Measurements from ENCODE around the gene INSM1. TPM values are rescaled to one million over a fixed set of nuclear protein-coding genes. Genes with fewer than 3 reads are reported as not detected.
"Not testable (repeated sequence)": the region's sequence is repeated elsewhere in the genome, so short reads cannot be mapped to it uniquely, and the experiment has no call there.

INSM1 gene, protein sequence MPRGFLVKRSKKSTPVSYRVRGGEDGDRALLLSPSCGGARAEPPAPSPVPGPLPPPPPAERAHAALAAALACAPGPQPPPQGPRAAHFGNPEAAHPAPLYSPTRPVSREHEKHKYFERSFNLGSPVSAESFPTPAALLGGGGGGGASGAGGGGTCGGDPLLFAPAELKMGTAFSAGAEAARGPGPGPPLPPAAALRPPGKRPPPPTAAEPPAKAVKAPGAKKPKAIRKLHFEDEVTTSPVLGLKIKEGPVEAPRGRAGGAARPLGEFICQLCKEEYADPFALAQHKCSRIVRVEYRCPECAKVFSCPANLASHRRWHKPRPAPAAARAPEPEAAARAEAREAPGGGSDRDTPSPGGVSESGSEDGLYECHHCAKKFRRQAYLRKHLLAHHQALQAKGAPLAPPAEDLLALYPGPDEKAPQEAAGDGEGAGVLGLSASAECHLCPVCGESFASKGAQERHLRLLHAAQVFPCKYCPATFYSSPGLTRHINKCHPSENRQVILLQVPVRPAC
- not detected for total RNA-seq

DNA sequence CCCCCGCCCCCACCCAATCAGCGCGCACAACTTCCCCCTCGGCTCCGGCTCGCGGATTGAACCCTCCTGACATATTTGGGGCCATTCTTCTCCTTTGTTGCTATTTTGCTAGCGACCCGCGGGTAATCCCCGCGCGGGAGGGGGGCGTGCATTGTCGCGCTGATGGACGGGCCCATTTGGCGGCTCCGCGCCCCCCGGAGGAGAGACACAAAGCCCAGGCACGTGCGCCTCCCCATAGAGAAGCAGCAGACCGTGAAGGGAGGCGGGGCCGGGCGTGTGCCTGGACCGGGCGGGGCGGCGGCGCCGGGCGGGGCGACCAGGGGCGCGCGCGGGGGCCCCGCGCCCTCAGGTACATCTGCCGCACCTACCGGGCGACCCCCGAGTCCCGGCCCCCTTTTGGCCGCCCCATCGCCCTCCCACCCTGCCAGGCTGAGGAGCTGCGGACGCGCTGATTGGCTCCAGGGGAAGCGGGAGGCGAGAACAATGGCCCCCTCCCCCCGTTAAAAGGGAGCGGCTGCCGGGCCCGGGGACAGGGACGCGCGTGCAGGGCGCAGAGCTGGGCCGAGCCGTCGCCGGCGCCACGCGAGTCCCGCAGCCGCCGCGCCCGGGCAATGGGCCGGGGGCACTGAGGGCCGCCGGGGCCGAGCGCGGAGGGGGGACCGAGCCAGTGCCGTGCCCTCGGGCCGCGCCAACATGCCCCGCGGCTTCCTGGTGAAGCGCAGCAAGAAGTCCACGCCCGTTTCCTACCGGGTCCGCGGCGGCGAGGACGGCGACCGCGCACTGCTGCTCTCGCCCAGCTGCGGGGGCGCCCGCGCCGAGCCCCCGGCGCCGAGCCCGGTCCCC, at the start of gene INSM1:
Gene INSM1, plus strand, starts transcription at position 530 of the 843 bp plus-strand sequence. Its CDS starts 164 bp downstream, at position 694.
- DNase-seq (ENCODE audit: low spot score) (no peak), ATAC-seq (no peak)
- intact Hi-C loops (cut with DNase I) = no loop called here

- no peak for DNase-seq (ENCODE audit: low spot score)
- peak; percentile 48 for ATAC-seq
- intact Hi-C loops (cut with DNase I) = no loop called here
Measured at GRCh38 chr20:20318365-20319161, 49.3 kb upstream of the INSM1 start.

GRCh38 chr20:20321134-20321533, 46.8 kb upstream of the INSM1 start:
- no peak for ATAC-seq
- intact Hi-C loops (cut with DNase I) = no loop called here

GRCh38 chr20:20321917-20322316, 46.0 kb upstream of the INSM1 start:
- no peak for DNase-seq (ENCODE audit: low spot score)
- no peak for ATAC-seq
- intact Hi-C loops (cut with DNase I) = no loop called here

More at GRCh38 chr20:20321134-20321533, 46.8 kb upstream of the INSM1 start:
- DNase-seq (ENCODE audit: low spot score) = no peak

DNA sequence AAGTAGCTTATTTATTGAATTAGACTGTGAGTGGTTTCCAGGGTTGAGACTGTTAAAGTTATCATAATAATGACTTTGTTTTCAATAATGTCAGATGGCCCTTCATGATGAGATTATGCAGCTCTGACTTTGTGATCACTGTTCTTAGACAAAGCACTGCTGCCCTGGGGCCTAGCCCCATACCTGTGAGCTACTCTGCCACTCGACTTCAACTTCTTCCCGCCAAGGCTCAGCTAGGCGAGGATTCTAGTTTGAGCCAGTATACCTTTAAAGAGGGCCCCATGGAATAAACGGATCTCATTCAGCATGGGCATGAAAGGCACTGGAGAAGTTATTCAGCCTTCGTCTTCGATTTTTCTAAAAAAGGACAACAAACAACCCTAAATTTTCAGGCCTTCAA, 45.0 kb upstream of the INSM1 start:
- no peak for ATAC-seq
- no peak for DNase-seq (ENCODE audit: low spot score)
- intact Hi-C loops (cut with DNase I) = no loop called here

- ATAC-seq = no peak
- DNase-seq (ENCODE audit: low spot score) = no peak
- intact Hi-C loops (cut with DNase I) = no loop called here
Measured at GRCh38 chr20:20327746-20328145, 40.2 kb upstream of the INSM1 start.

DNA sequence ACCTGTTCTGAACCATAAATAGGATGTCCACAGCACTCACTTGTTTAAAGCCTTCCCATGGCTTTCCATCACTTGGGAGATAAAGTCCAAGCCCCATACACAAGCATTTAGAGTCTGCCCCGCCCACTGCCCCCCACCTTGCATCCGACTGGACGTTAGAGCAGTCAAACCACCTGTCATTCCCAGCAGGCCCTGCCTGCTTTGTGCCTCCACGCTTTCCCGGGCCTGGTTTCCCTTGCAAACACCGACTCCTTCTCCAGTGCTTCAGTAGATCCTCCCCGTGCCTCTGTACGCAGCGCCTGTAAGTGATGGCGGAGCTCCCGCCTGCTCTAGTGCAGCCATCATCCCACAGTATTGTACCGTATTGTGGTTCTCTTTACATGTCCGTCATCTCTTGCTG, 38.3 kb upstream of the INSM1 start:
- ATAC-seq (no peak), DNase-seq (ENCODE audit: low spot score) (no peak)
- intact Hi-C loops (cut with DNase I) = no loop called here

DNA sequence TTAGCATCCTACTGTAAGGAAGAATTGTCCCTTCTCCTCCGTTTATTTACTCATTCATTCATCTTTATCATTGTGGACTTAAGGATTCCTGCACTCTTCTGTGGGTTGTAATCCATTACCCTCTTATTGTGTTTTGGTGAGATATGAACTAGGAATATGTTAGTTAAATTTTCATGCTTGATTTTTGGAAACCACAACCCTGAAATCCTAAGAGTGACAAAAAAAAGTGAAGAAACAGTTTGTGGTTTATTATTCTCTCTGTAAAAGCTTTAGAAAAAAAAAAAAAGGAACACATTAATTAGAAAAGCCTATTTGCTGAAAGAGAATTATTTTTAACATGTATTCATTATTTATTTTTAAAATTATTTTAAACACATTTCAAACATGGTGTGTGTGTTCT, 36.7 kb upstream of the INSM1 start:
- intact Hi-C loops (cut with DNase I) = no loop called here
- no peak for ATAC-seq

DNA sequence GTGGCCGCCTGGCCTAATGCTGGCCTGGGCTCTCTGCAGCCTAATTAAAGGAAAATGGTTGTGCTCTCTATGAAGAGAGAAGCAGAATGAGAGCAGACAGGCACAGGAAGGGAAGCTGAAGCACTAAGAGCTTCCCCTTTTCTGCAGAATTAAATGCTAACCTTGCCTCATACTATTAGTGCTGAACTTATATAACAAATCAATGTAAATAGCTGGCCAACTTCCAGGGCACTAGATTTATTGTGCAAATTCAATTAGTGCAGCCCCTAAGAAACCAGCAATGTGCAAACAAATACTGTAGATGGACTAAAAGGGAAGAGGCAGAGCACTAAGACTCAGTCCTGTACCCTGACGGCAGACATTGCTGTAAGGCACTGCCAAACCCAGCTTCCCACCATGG, 36.1 kb upstream of the INSM1 start:
- ATAC-seq (no peak), DNase-seq (ENCODE audit: low spot score) (no peak)
- intact Hi-C loops (cut with DNase I) = no loop called here

More for the DNA sequence above, 36.7 kb upstream of the INSM1 start:
- DNase-seq (ENCODE audit: low spot score) = no peak

GRCh38 chr20:20333866-20334265, 34.0 kb upstream of the INSM1 start:
- intact Hi-C loops (cut with DNase I) = no loop called here
- DNase-seq (ENCODE audit: low spot score) = no peak
- ATAC-seq = no peak

DNA sequence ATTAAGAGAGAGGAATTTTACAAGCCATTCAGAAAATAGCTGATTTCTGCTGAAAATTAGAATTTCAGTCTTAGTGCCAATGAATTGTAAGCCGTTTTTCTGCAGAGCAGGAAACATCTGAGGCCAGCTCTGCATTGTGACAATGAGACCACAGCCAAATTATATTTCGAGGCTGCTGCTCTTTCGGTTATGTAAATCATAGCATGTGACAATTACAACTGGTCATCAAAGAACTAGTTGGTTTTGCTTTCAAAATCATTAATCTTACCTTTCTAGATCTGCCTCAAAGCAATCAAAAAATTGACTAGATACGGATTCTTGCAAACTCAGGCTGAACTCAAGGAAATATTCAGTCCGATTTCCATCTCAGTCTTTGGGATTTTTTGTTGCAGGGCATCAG, 33.4 kb upstream of the INSM1 start:
- intact Hi-C loops (cut with DNase I) = no loop called here
- ATAC-seq (no peak), DNase-seq (ENCODE audit: low spot score) (no peak)

DNA sequence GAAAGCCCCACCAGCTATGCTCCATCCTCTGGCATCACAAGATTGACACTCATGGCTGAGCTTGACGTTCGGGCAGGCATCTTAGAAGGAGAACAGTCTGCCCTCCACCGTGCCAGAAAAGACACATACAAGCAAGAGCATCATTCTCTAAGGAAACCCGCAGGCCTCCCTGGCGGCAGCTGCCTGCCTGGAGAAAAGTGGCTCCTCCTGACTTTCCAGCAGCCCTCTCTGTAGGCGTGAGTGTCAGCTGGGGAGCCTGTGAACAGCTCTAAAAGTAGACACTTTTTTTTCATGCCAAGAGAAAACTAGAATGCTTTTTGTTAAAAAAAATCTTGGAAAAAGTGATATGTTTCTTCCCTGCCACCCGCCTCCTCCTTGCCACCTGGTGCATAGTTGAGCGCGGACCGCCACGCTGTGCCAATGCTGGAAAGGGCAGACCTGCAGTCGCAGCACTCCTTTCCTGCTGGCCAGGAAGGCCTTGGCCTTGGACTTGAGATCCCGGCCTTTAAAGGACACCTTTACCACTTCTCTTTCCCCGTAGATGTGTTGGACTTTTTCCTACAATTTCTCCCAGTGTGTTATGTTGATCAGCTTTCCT, 29.7 kb upstream of the INSM1 start:
- intact Hi-C loops (cut with DNase I) = no loop called here
- DNase-seq (ENCODE audit: low spot score) (no peak), ATAC-seq (no peak)

DNA sequence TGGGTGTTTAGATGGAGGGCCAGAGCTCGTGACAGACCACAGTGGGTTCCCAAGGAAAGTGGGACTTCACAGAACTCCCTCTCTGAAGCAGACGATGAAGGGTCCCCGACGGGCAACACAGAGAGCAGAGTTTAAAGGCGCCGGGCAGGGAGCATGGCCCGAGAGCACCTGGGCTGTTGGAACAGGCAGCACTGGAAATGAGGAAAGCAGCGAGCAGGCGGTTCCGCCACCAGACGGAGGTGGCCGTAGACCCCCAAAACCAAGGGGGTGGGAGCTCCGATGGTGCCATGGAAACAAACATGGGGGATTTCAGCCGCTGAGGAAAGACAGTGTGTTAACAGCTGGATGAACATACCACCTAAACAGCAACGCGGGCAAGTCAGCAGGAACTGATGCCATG, 27.5 kb upstream of the INSM1 start:
- DNase-seq (ENCODE audit: low spot score) (no peak), ATAC-seq (no peak)
- intact Hi-C loops (cut with DNase I) = no loop called here

- ATAC-seq (no peak), DNase-seq (ENCODE audit: low spot score) (no peak)
- intact Hi-C loops (cut with DNase I) = no loop called here
Measured at GRCh38 chr20:20341371-20341770, 26.5 kb upstream of the INSM1 start.

GRCh38 chr20:20342066-20342465, 25.8 kb upstream of the INSM1 start:
- no peak for DNase-seq (ENCODE audit: low spot score)

DNA sequence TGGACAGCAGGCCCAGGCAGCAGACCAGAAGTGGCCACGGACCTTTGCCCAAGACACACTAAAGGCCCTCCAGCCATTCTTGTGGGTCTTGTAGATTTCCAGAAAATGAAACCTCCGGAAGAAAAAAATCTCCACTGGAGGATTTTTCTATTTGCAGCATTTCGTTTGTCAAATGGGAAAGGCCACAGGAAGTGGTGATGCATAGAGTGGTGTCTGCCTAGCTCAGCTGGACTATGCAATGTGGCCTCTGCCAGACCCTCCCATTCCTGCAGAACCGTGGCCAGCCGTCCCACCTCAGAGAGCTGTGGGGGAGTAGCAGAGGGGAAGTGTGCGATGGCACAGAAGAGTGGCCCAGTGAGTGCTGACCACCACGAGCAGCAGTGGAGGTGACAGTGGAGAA, 24.0 kb upstream of the INSM1 start:
- intact Hi-C loops (cut with DNase I) = no loop called here
- no peak for DNase-seq (ENCODE audit: low spot score)
- ATAC-seq = no peak

More at GRCh38 chr20:20342066-20342465, 25.8 kb upstream of the INSM1 start:
- intact Hi-C loops (cut with DNase I) = no loop called here
- no peak for ATAC-seq

GRCh38 chr20:20344476-20344875, 23.4 kb upstream of the INSM1 start:
- intact Hi-C loops (cut with DNase I) = no loop called here
- DNase-seq (ENCODE audit: low spot score) = no peak

DNA sequence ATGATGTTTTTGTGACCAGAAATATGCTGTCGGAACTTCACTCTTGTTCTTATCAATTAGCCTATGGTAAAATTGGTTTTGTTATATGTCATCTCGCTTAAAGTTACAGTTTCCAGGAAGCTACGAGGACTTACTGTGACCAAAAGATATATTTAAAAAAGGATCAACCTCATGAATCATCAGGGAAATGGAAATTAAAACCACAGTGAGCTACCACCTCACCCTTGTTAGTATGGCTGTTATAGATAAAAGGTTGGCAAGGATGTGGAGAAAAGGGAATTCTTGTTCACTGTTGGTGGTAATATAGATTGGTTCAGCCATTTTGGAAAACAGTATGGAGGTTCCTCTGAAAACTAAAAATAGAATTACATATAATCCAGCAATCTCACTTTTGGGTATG, 14.3 kb upstream of the INSM1 start:
- intact Hi-C loops (cut with DNase I) = no loop called here
- no peak for ATAC-seq
- DNase-seq (ENCODE audit: low spot score) = no peak

More at GRCh38 chr20:20344476-20344875, 23.4 kb upstream of the INSM1 start:
- ATAC-seq = no peak

- ATAC-seq; DNase-seq (ENCODE audit: low spot score); intact Hi-C loops (cut with DNase I): not testable (repeated sequence)
Measured at GRCh38 chr20:20355503-20355902, 12.4 kb upstream of the INSM1 start.

Data from sciatic nerve (tissue), 2 donors.